ENCODE measurements around the gene XYLT1.

XYLT1 gene

GRCh38 chr16:17459903-17460521, 10.7 kb downstream of the XYLT1 start:
- no peak for DNase-seq (ENCODE audit: low read depth in 2 of 2)

- no peak for DNase-seq (ENCODE audit: low read depth in 2 of 2)
These were observed 12.8 kb downstream of the XYLT1 start for GRCh38 chr16:17457997-17458396.

DNA sequence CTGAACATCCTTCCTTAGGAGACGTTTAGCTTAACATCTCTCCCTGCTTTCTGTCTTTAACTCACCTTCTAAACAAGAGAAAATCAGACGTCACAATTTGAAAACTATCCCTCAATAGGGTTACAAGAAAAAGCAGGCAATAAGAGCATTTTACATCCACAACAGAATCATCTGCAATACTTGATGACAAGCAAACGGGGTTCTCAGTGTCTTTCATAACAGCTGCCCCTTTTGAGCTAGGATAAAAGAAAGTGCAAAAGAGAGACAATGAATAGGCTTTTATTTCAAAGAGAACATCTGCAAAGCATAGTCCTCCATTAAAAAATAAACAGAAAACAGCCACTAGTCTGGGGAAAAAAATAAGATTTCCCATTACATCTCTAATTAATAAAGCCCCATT, 13.2 kb downstream of the XYLT1 start:
- no peak for DNase-seq (ENCODE audit: low read depth in 2 of 2)

- no peak for DNase-seq (ENCODE audit: low read depth in 2 of 2)
These were observed 16.5 kb downstream of the XYLT1 start for GRCh38 chr16:17454162-17454730.

- DNase-seq (ENCODE audit: low read depth in 2 of 2) = no peak
These were observed 17.3 kb downstream of the XYLT1 start for GRCh38 chr16:17453364-17454038.

GRCh38 chr16:17452922-17453321, 17.8 kb downstream of the XYLT1 start:
- no peak for DNase-seq (ENCODE audit: low read depth in 2 of 2)

DNA sequence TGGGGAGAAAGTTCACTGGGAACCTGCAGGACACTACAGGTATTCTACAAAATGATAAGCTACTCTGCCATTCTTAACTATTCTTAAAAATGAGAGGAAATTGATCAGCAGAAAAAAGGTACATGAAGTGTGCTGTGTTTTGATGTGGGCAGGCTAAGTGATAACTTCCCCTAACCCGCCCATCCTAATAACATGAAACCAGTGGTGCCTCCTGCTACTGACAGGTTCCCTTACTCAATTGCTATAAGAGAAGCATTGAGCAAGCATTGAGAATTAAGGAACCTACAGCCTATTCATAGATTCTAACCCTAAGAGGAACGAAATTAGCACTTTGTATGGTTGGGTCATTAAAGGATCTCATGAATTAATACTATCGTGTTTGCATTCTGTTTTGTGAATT, 18.9 kb downstream of the XYLT1 start:
- no peak for DNase-seq (ENCODE audit: low read depth in 2 of 2)

GRCh38 chr16:17450291-17450690, 20.5 kb downstream of the XYLT1 start:
- no peak for DNase-seq (ENCODE audit: low read depth in 2 of 2)

- DNase-seq (ENCODE audit: low read depth in 2 of 2) = no peak
These were observed 21.8 kb downstream of the XYLT1 start for GRCh38 chr16:17448640-17449638.

GRCh38 chr16:17447101-17447569, 23.6 kb downstream of the XYLT1 start:
- no peak for DNase-seq (ENCODE audit: low read depth in 2 of 2)

DNA sequence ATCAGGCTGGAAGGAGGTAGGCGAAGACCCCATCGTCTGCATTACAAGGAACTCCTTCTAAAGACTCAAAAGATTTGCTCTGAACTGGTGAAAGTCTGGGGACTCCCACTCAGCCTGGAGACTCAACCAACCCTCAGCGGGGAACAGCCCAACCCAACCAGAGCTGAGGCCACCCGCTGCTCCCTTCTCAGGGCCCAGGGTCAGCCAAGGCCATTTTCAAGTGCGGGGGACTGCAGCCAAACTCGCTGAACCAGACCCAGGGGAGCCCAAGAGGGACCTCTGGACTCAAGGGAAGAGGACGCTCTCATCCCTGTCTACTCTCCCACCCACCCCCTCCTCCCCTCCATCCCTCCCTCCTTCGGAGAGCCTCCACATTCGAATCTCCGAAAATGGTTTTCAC, 24.1 kb downstream of the XYLT1 start:
- no peak for DNase-seq (ENCODE audit: low read depth in 2 of 2)

- no peak for DNase-seq (ENCODE audit: low read depth in 2 of 2)
These were observed 25.3 kb downstream of the XYLT1 start for GRCh38 chr16:17445421-17445820.

DNA sequence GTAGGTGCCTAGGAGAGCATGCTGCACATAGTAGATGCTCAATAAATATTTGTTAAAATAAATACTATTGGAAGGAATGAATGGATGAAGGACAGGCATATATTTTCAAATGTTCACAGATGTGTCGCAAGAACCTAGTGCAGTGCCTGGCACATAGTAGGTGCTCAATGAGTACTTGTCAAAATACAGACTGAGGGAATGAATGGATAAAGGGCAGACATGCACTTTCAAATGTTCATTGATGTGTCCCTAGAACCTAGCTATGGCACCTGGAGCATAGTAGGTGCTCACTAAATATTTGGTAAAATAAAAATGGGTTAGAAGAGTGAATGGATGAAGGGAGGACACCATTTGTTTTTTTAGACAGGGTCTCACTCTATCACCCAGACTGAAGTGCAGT, 26.1 kb downstream of the XYLT1 start:
- DNase-seq (ENCODE audit: low read depth in 2 of 2) = no peak

DNA sequence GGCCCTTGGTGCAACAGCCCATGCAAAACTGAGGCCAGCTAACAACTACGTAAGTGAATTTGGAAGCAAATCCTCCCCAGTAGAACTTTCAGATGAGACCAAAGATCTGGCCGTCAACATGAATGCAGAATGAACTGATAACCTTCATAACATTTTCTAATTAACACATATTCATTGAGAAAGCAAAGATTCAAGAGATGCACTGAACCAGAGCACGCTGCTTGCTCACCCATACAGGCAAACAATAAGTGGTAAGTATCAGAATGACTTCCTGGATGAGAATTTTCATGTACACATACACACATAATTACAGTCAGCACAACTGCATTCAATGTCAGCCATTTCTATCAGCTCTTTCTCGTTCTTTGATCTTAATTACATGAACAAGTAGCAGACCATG, 30.6 kb downstream of the XYLT1 start:
- DNase-seq (ENCODE audit: low read depth in 2 of 2) = no peak

GRCh38 chr16:17439580-17439979, 31.2 kb downstream of the XYLT1 start:
- DNase-seq (ENCODE audit: low read depth in 2 of 2) = no peak

DNA sequence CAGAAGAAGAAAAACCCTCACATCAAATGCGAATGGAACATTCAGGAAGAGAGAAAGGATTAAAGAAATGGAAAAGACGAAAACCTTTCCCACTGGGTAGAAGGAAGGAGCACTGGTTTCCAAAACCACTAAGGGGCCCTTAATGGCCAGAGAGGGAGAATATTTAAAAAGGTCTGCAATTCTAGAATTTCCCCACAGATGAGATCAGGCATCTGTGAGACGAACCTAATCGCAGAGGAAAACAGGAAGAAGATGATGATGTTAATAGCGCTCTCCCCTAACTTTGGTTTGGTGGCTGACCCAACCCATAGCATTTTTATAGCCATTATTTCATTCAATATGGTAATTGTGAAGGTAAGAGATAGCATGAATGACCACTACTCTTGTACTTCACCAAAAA, 32.8 kb downstream of the XYLT1 start:
- no peak for DNase-seq (ENCODE audit: low read depth in 2 of 2)

DNA sequence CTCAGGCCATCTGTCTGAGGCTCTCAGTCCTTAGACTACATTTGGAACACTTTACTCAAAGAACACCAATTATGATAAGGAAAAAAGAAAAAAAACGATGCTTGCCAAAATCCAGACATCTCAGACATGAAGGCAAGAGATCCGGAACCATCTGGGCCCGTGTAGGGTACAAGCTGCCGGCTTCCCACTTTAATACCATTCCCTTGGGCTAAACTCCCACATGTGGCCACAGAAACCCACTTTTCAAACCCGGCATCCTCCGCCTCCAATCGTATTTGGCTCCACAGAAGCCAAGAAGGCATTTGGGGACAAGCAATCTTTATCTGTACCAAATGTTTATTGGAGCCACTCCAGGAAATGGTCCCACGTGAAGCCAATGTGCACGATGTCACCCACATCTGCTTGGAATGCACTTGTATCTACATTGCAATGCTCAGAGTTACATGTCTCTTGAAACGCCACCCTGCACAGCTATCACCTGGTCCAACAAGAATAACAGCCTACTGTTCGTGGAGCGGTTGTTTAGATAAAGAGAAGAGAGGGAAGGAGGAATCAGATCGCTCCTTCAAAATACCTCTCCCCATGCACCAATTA, 33.5 kb downstream of the XYLT1 start:
- no peak for DNase-seq (ENCODE audit: low read depth in 2 of 2)

DNA sequence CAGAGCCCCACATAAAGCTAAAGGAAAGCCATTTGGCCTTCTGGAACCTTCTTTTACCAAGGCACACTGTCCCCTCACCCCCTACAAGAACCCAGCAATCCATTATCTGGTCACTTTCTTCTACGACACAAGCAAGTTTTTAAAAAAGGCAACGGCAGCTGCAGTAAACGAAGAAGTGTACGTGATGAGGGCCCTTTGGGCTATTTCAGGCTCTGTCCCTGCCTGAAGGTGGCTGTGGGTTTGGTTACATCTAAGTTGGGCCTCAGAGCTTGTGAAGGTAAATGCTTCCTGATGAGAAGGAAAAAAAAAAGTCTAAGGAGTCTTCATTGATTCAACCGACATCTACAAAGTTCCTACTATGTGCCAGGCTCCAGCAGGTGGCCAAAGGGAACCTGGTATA, 35.4 kb downstream of the XYLT1 start:
- DNase-seq (ENCODE audit: low read depth in 2 of 2) = no peak

- no peak for DNase-seq (ENCODE audit: low read depth in 2 of 2)
These were observed 36.9 kb downstream of the XYLT1 start for GRCh38 chr16:17433577-17434451.

- DNase-seq (ENCODE audit: low read depth in 2 of 2) = no peak
These were observed 37.7 kb downstream of the XYLT1 start for GRCh38 chr16:17432901-17433576.

All from stimulated activated CD8-positive, alpha-beta memory T cell treated with anti-CD3 and anti-CD28 coated beads, Interleukin-15, amount 100 ng/mL, for 4 hours (primary cell).